AG04449 (cell line): ENCODE data around the gene BEX4.
"Not testable (repeated sequence)": the region's sequence is repeated elsewhere in the genome, so short reads cannot be mapped to it uniquely, and the experiment has no call there.

Experiments
- CTCF ChIA-PET: fragments of 350-600 bp; formaldehyde crosslinking; extraction: SDS; loops from one replicate; lab custom pipeline; 2021; ENCODE audit warnings: antibody characterized with exemption; lab: Yijun Ruan, JAX
- POLR2A ChIA-PET: fragments of 400-600, 350-600 bp; formaldehyde crosslinking; extraction: SDS; loops from one replicate; lab custom pipeline; 2020; ENCODE audit warnings: antibody characterized with exemption, inconsistent platforms; lab: Yijun Ruan, JAX
- DNase-seq: peaks from one replicate; pipeline ENCODE4 v3.0.0-alpha.2; 2010; ENCODE audit warnings: low read depth, low spot score
- H3K4me3 ChIP-seq: 2 replicates; pipeline ENCODE4 v1.5.1; 2011; ENCODE audit warnings: low read depth, mild to moderate bottlenecking, control low read depth, low read length
- TF ChIP-seq, protein P1 (sequence below): IDR thresholded peaks from one replicate; pipeline ENCODE4 v1.5.1; 2011; ENCODE audit warnings: mild to moderate bottlenecking, moderate library complexity, low read length, control low read depth, inconsistent platforms; ENCODE audit not compliant: insufficient read depth; ENCODE audit errors: missing control alignments

The BEX4 gene, protein sequence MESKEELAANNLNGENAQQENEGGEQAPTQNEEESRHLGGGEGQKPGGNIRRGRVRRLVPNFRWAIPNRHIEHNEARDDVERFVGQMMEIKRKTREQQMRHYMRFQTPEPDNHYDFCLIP

DNA sequence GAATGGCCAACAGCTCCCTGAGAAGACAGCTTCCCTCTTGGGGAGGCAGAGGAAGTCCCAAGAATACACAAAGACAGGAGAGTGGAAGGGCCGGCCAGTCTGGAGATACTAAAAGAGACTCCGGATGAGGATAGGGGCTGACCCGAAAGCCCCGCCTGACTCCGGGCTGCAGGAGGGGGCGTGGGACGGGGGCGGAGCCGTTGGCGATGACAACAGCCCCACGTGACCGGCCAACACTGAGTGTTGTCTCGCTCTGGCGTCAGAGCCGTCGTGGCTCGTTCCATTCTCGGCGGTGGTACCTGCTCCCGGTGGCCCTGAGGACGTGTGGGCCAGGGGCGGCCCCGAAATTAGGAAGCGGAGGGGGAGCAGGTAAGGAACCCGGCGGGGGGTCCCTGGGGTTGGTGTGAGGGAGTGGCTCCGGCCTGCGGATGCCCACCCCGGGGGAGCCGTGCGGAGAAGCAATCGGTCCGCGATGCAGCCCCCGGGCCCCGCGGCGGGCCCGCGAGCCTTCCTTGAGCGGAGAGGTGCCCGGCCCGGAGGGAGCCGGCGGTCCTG, at the start of gene BEX4:
TSS of gene BEX4 (plus strand) at position 239 of the 555 bp plus-strand sequence. CDS start 1,046 bp downstream, outside the sequence.
- no peak for DNase-seq
- TF ChIP-seq, protein P1, sequence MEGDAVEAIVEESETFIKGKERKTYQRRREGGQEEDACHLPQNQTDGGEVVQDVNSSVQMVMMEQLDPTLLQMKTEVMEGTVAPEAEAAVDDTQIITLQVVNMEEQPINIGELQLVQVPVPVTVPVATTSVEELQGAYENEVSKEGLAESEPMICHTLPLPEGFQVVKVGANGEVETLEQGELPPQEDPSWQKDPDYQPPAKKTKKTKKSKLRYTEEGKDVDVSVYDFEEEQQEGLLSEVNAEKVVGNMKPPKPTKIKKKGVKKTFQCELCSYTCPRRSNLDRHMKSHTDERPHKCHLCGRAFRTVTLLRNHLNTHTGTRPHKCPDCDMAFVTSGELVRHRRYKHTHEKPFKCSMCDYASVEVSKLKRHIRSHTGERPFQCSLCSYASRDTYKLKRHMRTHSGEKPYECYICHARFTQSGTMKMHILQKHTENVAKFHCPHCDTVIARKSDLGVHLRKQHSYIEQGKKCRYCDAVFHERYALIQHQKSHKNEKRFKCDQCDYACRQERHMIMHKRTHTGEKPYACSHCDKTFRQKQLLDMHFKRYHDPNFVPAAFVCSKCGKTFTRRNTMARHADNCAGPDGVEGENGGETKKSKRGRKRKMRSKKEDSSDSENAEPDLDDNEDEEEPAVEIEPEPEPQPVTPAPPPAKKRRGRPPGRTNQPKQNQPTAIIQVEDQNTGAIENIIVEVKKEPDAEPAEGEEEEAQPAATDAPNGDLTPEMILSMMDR = no peak
- peak within 1 kb of the TSS; percentile 63 for H3K4me3 ChIP-seq
- ChIA-PET CTCF (interaction anchor here (1.3 kb wide), 1 partner anchor 34 kb away, joined by 5 read pairs; no protein-coding TSS in a partner anchor), POLR2A (interaction anchor here (0.7 kb wide), 1 partner anchor 1003 kb away, joined by 3 read pairs; no protein-coding TSS in a partner anchor)

DNA sequence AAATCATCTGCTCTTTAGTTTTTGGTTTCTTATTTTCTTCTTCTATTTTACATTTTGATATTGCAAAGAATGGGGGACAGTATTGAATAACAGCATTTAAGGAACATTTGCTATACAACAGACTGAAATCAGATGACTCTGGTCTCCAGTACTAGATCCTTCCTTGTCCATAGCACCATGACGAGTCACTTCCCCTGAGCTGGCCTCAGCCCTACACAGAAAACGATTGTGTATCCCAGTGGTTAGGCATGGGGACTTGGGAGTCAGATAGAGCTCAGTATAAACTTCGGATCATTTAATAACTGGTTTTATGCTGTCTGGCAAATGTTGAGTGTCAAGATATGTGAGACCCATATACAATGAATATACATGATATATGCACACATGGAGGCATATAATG, 44.7 kb upstream of the BEX4 start:
- ChIA-PET POLR2A (no interaction called here), CTCF (no interaction called here)
- DNase-seq = no peak
- TF ChIP-seq, protein P1 = no peak
- H3K4me3 ChIP-seq = no peak overlapping the region

DNA sequence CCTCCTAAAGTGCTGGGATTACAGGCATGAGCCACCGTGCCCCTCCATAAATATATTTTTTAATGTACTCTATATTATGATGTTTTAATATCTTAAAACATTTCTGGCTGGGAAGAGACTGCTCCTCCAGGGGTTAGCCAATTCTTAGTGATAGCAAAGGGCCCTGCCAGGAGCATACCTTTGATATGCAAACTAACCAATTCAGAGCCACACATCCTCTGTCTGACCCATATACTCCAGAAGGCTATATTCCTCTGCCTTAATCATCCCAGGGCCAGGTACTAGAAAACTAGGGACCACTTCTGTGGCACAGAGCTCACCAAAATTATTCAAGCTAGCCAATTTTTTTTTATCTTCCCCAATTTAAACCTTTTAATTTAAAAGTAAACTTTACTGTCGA, 43.6 kb upstream of the BEX4 start:
- no peak for DNase-seq
- POLR2A ChIA-PET = no interaction called here
- no peak overlapping the region for H3K4me3 ChIP-seq
- CTCF ChIA-PET = interaction anchor here (1.0 kb wide), 1 partner anchor 220 kb away, joined by 8 read pairs; no protein-coding TSS in a partner anchor
- TF ChIP-seq, protein P1 = no peak

DNA sequence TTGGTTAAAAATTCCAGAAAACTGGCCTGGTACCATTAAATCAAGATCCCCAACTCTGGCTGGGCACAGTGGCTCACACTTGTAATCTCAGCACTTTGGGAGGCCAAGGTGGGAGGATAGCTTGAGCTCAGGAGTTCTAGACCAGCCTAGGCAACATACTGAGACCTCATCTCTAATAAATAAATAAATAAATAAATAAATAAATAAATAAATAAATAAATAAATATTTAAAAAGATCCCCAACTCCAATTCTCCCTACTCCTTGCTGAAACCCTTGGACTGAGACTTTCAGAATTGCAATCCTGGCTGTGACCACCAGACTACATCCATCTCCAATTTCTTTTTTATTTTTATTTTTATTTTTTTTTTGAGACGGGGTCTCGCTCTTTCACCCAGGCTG, 39.7 kb upstream of the BEX4 start:
- CTCF ChIA-PET = interaction anchor here (1.1 to 4.8 kb wide), 10 partner anchors 9 to 275 kb away, joined by 3 to 73 read pairs (median 5); no protein-coding TSS in a partner anchor
- DNase-seq, H3K4me3 ChIP-seq, POLR2A ChIA-PET: not testable (repeated sequence)

DNA sequence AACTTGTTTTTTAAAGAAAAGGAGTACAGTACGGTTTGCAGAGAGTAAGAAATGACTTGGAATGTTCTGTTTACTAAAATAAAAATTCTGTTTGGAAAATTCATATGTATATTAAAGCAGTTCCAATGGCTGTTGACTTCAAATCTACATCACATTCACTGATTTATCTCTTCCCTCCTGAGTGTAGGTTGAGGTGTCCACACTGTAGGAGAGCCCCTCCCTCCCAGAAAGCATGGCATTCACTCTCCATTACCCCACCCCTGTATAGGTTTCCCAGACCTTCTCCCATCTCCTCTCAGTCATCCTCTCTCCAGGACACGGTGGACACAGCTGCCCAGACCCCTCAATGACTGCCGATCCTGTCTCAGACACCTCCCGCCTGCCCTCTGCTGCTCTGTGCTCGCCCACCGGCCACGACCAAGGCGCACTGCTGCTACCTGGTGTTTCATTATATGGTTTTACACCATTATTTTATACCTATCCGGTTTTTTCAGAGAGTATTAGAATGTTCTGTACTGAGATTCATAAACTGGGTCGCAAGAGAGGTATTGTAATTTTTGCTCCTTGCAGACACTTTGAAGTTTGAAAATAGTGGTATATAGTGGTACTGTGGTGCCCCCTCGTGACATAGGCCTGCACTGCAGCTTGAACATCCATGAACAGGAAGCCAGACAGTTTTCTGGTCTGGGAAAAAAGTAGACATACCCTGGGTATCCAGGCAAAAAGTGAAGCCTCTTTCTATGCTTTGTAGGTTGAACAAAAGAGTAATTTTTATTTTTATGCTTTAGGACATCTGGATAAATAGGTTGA, 38.8 kb upstream of the BEX4 start:
- DNase-seq = no peak
- TF ChIP-seq, protein P1 = peak; percentile 60
- POLR2A ChIA-PET = no interaction called here
- CTCF ChIA-PET = interaction anchor here (0.7 to 4.8 kb wide), 12 partner anchors 8 to 276 kb away, joined by 3 to 73 read pairs (median 5); no protein-coding TSS in a partner anchor
- H3K4me3 ChIP-seq = peak overlapping the region; percentile 25

DNA sequence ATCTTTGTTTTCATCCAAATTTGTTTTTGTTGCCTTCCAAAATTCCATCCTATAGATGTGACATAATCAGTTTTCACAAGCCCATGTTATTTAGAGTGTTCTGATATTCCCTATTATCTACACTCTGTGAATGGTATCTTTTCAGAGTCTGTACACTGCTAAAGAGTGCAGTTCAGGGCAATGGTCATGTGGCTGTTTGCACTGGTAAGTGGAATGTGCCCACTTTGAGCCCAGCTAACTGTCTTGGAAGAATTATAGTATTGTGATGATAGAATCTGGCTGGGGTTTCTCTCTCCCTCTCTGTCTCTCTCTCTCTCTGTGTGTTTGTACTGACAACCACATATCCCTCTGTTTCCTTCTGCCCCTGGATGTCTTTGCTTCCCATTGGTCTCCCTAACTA, 37.4 kb upstream of the BEX4 start:
- ChIA-PET POLR2A (no interaction called here), CTCF (interaction anchor here (4.8 kb wide), 1 partner anchor 227 kb away, joined by 73 read pairs; no protein-coding TSS in a partner anchor)
- no peak for DNase-seq
- TF ChIP-seq, protein P1 = no peak
- H3K4me3 ChIP-seq = no peak overlapping the region
